GM18858 (cell line): ENCODE measurements around the gene BASP1.
"Not testable (repeated sequence)": the region's sequence is repeated elsewhere in the genome, so short reads cannot be mapped to it uniquely, and the experiment has no call there.

Source experiments
- ATAC-seq: cut with Tn5 transposase; IDR thresholded peaks from one replicate; pipeline ENCODE4 v1.9.1; 2021; ENCODE audit not compliant: unreplicated experiment

BASP1 gene

DNA sequence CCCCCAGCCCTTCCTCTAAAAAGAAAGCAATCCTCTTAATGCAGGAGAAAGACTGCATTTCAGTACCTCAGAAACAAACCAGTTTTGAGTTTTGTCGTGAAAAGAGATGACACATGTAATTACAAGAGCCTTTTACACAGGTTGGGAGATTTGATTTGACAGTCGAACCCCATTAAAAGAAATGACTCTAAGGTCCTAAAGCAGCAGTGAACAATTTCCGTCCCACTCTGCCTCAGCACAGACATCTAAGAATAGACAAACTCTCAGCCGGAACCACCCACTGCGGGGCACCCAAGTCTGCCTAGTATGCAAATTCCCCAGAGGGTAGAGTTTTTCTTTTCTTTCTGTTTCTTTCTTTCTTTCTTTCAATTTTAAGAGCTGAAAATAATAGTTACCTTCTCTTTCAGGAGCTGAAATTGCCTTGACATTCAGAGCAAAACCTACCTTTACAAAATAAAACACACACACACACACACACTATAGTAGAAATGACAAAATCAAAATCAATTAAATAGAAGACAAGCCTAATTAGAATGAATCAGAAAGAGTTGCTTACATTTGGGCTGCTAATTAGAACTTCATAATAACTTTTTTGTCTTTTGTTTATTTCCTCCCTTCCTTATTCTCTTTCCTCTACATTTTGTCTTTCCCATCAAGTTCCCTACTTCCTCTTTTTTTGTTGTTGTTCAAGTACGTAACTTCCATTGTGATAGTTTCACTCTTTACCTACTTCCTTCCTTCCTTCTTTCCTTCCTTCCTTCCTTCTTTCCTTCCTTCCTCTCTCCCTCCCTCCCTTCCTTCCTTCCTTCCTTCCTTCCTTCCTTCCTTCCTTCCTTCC is 65.1 kb downstream of the BASP1 start:
- ATAC-seq, result peak; percentile 98

DNA sequence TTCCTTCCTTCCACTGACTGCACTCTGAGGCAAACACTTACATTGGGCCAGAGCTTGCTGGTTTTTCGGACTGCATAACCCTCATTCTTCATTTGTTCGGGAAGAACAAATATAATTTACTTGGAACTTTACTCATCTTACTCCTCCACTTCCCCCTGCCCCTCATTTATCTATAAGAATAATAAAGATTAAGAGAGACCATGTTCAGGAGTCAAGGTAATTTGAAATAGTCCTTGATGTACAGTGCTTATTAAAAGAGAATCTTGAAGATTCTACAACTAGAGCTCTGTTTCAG is 65.6 kb downstream of the BASP1 start:
- no peak for ATAC-seq

DNA sequence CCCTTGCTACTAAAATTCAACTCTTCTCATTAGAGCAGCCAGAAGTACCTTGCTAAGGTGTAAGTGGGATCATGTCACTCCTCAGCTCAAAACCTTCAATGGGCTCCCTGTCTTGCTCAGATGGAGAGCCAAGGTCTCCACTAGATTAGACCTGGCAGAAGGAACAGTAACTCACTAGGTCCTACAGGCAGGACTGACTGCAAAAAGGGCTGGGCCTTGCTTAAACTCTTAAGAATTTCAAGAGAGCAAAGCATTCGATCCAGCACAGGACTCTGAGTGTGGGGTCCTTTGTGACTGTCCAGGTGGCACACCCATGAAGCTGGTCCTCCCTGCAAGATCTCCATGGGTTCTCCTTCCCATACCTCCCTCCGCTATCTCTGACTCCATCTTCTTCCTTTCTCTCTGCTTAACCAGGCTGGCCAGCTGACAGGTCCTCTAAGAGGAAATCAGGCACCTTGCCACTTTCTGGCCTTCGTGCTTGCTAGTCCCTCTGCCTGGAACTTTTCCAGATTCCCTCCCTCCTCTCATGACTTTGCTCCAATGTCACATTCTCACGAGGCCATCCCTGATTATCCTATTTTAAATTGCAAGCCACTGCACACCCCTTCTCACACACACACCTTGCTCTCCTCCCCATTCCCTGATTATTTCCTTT is 70.2 kb downstream of the BASP1 start:
- no peak for ATAC-seq

DNA sequence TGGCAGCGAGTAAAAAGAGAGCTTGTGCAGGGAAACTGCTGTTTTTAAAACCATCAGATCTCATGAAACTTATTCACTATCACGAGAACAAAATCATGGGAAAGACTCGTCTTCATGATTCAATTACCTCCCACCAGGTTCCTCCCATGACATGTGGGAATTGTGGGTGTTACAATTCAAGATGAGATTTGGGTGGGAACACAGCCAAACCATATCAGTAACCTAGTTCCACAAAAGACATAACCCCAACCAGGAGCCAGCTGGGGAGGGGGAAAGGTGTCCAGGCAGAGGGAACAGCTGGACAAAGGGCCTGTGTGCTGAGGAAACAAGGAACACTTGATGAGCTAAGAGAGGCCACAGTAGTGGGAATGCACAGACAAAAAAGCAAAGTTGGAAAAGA is 71.1 kb downstream of the BASP1 start:
- no peak for ATAC-seq

DNA sequence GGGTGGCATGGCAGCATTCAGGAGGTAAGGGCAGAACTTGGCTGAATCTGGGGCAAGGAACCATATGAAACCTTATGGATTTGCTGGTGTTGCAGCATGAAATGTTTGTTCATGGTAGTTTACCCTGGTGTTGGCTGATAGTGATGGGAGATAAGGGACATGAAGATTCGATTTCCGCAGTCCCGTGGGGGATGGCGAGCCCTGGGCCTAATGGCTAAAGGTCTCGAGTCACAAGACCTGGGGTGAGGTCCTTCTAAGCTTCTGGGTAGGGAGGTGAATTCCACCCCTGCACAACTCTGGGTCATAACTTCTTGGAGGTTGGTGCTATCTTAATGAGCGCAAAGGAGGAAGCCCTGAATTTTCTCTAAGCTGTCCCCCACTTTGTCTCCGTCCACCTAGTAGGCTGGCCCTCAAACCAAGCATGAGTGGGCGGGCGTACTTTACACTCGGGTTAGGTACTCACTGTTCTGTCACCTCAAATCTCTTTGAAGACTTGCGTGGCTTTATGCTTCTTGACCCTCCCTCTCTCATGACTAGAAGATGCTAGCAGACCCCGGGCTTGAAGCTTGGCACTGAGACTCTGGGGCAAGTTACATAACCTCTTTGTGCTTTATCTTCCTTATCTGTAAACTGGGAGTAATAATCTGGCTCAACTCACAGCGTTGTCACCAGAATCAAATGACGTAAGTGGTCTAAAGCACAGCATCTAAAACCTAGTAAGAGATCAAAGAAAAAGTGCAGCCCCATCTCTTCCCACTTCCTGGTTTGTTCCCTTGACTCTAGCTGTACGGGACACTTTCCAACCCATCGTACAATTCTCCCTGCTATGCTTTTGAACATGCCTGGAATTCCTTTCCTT is 72.5 kb downstream of the BASP1 start:
- no peak for ATAC-seq

DNA sequence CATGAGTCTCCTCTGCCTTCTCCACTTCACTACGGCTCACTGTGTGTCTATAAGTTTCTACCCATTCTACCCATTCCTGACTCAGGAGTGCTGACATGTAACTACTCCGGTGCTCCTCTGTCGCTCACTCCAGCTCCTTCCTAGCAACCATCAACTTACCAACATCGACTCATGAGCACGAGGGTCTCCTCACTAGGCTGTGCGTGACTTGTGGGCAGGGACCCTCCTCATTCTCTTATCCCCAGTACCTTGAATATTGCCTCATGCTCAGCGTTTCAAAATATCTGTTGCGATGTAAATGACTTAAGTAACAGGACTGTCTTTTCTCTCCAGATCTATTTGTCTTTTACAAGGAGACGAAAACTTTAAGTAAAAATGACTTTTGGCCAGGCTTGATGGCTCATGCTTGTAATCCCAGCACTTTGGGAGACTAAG is 73.1 kb downstream of the BASP1 start:
- no peak for ATAC-seq

DNA sequence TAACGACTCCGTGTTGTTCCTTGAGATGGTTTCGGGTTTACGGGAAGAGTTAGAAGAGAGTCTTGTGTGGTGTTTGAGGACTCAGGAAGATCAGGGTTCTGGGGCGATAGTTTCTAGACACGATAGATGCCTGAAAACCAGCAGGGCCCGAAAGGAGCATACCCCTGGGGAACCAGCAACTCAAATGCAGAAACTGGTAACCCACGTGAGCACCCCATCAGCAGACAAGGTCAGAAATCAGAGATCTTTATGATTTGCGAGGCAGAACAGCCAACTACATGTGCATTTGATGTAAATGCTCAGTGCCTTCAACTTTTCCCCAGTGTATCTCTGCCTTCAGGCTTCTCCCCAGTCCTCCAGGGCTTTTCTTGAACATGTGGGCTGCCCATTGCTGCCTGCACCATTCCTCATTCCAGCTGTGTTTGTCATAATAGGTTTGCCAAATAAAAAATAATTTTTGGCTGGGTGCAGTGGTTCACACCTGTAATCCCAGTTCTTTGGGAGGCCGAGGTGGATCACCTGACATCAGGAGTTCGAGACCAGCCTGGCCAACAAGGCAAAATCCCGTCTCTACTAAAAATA is 75.1 kb downstream of the BASP1 start:
- ATAC-seq, result no peak

DNA sequence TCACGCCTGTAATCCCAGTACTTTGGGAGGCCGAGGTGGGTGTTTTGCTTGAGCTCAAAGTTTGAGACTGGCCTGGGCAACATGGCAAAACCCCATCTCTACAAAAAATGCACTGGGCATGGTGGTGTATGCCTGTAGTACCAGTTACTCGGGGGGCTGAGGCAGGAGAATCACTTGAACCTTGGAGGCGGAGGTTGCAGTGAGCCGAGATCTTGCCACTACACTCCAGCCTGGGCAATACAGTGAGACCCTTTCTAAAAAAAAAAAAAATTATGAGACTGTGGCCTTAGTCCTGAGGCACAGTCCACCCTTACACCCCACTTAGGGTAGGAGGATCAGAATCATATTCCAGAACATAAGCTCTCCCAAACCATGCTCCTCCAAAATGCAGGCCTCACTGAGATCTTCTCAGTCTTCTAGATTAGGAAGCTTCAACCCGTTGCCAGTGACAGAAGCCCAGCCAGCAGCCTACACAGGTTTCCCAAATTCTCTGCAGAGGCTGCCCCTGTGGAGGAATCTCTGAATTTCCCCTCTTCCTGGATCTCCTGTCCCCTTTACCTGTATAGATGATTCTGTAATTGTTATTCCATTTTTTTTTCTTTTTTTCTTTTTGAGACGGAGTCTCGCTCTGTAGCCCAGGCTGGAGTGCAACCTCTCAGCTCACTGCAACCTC is 77.3 kb downstream of the BASP1 start:
- ATAC-seq, result no peak

DNA sequence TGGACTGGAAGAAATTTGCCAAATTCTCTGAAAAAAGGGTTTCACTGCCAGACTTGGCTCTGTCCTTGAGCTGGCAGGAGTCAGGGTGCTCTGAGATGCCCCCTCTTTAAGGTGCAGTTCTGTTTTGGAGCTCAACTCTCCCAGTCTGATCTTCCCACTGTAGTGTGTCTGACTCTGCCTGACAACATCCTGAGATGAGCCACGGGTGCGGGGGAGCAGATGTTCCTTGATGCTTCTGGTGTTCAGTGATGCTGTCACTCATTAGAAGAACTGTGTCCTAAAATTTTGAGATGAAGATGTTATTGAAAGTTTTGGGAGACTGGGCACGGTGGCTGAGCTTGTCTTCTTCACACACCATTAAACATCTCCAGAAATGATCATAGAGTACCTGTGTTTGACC is 78.2 kb downstream of the BASP1 start:
- ATAC-seq, result no peak

DNA sequence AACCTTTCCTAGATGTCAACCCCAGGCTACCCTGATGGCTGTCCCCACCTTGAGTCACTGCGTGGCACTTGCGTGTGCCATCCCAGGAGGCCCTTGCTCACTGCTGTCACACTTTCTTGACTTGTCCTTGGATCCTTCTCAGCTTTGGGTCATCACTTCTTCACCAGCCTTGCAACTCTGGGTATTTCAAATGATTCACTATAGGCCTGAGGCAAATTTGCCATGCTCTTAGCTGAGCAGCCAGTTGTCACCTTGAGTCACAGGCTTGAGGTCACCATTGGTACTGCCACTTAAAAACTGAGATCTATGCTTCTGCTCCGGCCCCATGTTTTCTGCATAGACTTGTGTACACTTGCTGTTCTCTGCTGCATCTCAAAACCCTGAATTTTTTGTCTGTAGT is 84.7 kb downstream of the BASP1 start:
- no peak for ATAC-seq

DNA sequence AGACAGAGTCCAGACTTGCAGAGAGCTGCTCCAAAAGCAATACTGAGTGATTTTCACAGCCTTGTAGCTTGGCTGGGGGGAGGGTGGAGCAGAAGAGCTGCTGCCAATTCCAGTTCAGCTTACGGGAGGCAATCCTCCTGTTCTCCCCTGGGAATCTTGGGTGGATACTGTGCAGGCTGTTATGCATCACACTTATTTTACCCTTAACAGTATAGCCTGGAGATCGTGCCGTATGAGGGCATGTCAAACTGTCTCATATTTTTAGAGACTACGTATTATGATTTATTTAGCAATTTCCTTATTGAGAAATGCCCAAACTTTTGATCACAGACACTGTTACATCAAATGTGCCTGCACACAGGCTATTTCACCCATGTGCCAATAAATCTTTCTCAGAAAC is 85.2 kb downstream of the BASP1 start:
- ATAC-seq, result no peak

DNA sequence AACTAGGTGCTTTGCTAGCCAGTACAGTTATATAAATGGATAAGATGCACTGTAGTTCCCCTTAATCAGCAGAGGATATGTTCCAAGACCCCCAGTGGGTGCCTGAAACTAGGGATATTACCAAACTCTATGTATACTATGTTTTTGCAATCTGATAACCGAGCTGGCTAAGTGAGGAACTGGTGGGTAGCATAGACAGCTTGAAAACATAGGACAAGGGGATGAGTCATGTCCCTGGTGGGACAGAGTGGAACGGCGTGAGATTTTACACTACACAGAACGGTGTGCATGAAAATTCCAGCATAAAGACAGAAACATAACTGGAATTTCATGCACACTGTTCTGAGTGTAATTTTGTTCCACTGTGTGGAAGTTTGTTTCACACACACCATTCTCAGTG is 86.9 kb downstream of the BASP1 start:
- no peak for ATAC-seq

DNA sequence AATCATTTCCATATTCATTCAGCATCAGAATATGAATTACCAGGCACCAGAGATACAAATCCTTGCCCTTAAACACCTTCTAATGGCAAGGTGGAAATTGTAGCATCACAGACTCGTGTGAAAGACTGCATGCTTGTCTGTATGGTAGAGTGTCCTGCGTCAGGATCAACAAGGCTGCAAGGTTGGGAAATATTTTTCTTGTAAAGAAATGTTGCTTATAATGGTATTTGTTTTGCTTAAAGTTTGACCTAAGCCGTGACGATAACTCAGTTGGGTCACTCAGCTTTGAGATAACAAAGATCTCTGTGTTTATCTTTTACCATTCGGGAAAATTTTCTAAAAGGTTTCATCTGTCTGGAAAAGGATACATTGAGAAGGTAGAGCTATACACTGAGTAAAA is 87.6 kb downstream of the BASP1 start:
- no peak for ATAC-seq

DNA sequence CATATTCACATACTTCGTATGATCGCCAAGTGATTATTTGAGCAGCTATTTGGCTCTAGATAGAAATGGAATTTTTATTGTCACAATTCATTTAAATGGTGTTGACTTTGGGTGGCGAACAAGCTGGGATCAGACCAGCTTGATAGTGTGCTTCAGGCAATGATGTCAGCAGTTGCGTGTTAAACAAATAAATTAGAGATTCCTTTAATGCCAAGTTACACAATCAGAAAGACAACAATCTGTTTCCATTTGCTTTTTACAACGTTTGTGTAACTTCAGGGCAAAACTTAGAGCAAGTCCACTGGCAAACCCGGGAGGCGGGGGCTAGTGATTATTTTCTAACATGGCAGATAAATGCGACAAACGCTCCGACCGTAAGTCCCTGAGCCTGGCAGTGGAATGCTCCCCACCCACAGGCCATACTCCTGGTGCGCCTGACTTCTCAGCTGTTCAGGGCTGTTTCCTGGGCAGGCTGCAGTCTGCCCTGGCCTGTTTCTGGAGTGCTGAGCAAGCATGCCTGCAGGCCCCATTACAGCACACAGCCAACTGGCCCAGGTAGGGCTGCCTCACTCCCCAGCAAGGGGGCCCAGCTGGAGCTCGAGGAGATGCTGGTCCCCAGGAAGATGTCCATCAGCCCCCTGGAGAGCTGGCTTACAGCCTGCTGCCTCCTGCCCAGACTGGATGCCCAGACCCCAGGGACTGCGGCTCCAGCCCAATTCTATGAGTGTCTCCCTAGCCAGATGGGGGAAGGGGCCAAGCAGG is 88.7 kb downstream of the BASP1 start:
- no peak for ATAC-seq

DNA sequence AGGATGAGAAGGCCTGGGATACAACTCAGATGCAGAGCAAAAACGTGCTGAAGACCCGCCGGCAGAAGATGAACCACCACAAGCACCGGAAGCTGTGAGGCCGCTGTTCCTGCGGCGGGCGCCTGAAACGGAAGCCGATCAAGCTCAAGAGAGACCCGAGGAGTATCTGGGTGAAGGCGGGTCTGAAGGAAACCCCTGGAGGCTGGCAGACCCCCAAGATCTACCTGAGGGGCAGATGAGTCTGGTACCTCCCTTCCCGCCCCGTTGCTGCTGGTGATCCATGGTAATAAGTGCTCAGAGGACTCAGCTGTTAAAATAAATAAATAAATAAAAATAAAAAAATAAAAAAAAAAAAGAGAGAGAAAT is 89.3 kb downstream of the BASP1 start:
- ATAC-seq, result no peak

DNA sequence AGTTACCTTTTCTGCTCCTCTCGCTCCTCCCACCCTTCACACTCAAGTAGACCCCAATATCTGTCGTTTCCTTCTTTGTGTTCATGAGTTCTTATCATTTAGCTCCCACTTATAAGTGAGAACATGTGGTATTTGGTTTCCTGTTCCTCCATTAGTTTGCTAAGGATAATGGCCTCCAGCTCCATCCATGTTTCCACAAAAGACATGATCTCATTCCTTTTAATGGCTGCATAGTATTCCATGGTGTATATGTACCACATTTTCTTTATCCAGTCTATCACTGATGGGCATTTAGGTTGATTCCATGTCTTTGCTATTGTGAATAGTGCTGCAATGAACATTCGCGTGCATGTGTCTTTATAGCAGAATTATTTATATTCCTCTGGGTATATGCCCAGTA is 90.0 kb downstream of the BASP1 start:
- not testable (repeated sequence) for ATAC-seq

DNA sequence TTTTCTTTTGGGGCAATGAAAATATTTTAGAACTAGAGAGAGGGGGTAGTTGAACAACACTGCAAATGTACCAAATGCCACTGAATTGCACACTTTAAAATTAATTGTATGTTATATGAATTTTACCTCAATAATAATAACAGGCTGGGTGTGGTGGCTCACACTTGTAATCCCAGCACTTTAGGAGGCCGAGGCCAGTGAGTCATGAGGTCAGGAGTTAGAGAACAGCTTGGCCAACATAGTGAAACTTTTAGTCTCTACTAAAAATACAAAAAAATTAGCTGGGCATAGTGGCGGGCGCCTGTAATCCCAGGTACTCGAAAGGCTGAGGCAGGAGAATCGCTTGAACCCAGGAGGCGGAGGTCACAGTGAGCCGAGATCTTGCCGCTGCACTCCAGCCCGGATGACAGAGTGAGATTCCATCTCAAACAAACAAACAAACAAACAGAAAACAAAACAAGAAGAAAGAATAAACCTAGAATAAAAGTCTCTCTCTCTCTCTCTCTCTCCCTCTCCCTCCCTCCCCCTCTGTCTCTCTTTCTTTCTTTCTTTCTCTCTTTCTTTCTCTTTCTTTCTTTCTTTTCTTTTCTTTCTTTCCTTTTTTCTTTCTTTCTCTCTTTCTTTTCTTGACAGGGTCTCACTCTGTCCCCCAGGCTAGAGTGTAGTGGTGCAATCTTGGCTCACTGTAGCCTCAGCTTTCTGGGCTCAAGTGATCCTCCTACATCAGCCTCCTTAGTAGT is 91.1 kb downstream of the BASP1 start:
- no peak for ATAC-seq

DNA sequence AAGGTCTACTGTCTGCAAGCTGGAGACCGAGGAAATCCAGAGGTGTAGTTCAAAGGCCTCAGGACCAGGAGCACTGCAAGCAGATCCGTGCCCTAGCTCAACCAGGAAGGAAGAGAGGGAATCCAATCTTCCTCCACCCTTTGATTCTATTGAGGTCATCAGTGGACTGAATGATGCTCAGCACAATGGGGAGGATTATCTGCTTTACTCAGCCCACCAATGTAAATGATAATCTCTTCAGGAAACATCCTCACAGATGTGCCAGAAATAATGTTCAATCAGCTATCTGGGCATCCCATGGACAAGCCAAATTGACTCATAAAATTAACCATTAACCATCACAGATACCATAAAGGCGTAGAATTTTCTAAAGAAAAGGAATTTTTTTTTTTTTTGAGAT is 92.0 kb downstream of the BASP1 start:
- no peak for ATAC-seq

DNA sequence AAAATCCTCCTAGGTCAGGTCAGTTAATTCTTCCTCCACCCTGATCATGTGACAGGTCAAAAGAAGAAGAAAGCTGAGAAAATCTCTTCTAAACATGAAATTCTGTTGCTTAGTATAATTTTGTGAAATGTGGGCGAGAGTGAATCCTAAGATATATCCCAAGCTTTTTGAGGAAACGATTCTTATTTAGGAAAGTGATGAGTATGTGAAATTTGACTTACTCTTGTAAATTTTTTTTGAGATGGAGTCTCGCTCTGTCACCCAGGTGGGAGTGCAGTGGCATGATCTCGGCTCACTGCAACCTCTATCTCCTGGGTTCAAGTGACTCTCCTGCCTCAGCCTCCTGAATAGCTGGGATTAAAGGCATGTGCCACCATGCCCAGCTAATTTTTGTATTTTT is 93.1 kb downstream of the BASP1 start:
- not testable (repeated sequence) for ATAC-seq

DNA sequence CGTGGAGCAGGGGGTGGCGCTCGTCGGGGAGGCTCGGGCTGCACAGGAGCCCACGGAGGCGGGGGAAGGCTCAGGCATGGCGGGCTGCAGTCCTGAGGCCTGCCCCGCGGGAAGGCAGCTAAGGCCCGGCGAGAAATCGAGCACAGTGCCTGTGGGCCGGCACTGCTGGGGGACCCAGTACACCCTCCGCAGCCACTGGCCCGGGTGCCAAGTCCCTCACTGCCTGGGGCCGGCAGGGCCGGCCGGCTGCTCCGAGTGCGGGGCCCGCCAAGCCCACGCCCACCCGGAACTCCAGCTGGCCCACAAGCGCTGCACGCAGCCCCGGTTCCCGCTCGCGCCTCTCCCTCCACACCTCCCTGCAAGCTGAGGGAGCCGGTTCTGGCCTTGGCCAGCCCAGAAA is 94.4 kb downstream of the BASP1 start:
- ATAC-seq, result not testable (repeated sequence)
